Endothelial cell of umbilical vein (primary cell): ENCODE results near the gene TMEM14A. TPM values are rescaled to one million over a fixed set of nuclear protein-coding genes. Genes with fewer than 3 reads are reported as not detected.

Experiments
- BruUV-seq: library from RNA; stranded (reverse); fragments of 400-500 nt; replicated peaks from 2 replicates; lab custom pipeline; 2021; lab: Mats Ljungman, UMichigan
- CTCF ChIA-PET: fragments of 300-600, 350-600 bp; sonication (Branson Sonifier 250); formaldehyde crosslinking; loops from one replicate; lab custom pipeline; 2021; ENCODE audit warnings: antibody characterized with exemption, inconsistent platforms; lab: Charles Lee
- POLR2A ChIA-PET: fragments of 300-600, 350-600 bp; sonication (Branson Sonifier 250); formaldehyde crosslinking; loops from one replicate; lab custom pipeline; 2021; ENCODE audit warnings: antibody characterized with exemption, inconsistent platforms; lab: Charles Lee
- DNase-seq: peaks from one replicate; pipeline ENCODE4 v3.0.0-alpha.2; 2011; ENCODE audit warnings: low read depth, low spot score
- FAIRE-seq: peaks from 2 replicates; lab custom pipeline; 2011; peaks lifted over from hg19 to GRCh38; lab: Jason Lieb, UNC
- H2AFZ ChIP-seq: 2 replicates; pipeline ENCODE4 v1.6.0; 2012; ENCODE audit warnings: low read depth, low read length, control low read depth, inconsistent platforms
- H3K27ac ChIP-seq: 2 replicates; pipeline ENCODE4 v1.5.1; 2011; ENCODE audit warnings: low read depth, mild to moderate bottlenecking, control low read depth, low read length, moderate library complexity; ENCODE audit not compliant: insufficient read depth
- H3K27me3 ChIP-seq, 2 experiments: 2 replicates each; pipeline versions ENCODE4 v1.6.0 to v1.6.1; 2011; ENCODE audit warnings: low read length in 2 of 2, mixed read lengths in 1 of 2; ENCODE audit not compliant: control insufficient read depth in 2 of 2, insufficient read depth in 2 of 2
- H3K36me3 ChIP-seq, 2 experiments: 2 replicates in 1 of 2; 3 replicates in 1 of 2; pipeline ENCODE4 v1.5.1; 2011; ENCODE audit warnings: low read length in 2 of 2, mild to moderate bottlenecking in 1 of 2, moderate library complexity in 1 of 2; ENCODE audit not compliant: control insufficient read depth in 2 of 2, insufficient read depth in 2 of 2; ENCODE audit errors: extremely low read depth in 1 of 2
- H3K4me1 ChIP-seq: 3 replicates; pipeline ENCODE4 v1.5.1; 2011; ENCODE audit warnings: mild to moderate bottlenecking, low read length; ENCODE audit not compliant: control insufficient read depth, insufficient read depth; ENCODE audit errors: extremely low read depth
- H3K4me2 ChIP-seq: 2 replicates; pipeline ENCODE4 v1.6.1; 2011; ENCODE audit warnings: low read length, control low read depth, mixed read lengths; ENCODE audit not compliant: insufficient read depth
- H3K4me3 ChIP-seq, 3 experiments: fragments of 200-600 bp in 1 of 3; sonication (generic), shearing (Covaris generic) in 1 of 3; replicated peaks in 1 of 3; 2 replicates each; pipeline ENCODE4 v1.5.1; 2011 to 2016; ENCODE audit warnings: control low read depth in 3 of 3, low read length in 3 of 3, mild to moderate bottlenecking in 2 of 3, inconsistent platforms in 1 of 3, low read depth in 1 of 3, moderate library complexity in 1 of 3; ENCODE audit not compliant: insufficient read depth in 1 of 3
- H3K79me2 ChIP-seq: 2 replicates; pipeline ENCODE4 v1.6.0; 2012; ENCODE audit warnings: low read length, inconsistent platforms; ENCODE audit not compliant: control insufficient read depth, insufficient read depth
- H3K9ac ChIP-seq: replicated peaks from 2 replicates; pipeline ENCODE3; 2011; ENCODE audit warnings: low read length, control low read depth; ENCODE audit not compliant: insufficient read depth; ENCODE audit errors: extremely low read depth
- H3K9me1 ChIP-seq: replicated peaks from 3 replicates; pipeline ENCODE4 v1.6.0; 2011; ENCODE audit warnings: mild to moderate bottlenecking, low read length; ENCODE audit not compliant: control insufficient read depth, insufficient read depth; ENCODE audit errors: extremely low read depth
- H3K9me3 ChIP-seq: replicated peaks from 2 replicates; pipeline ENCODE4 v1.5.1; 2012; ENCODE audit warnings: low read length, inconsistent platforms; ENCODE audit not compliant: control insufficient read depth, insufficient read depth
- H4K20me1 ChIP-seq: replicated peaks from 2 replicates; pipeline ENCODE3; 2011; ENCODE audit warnings: mild to moderate bottlenecking, low read length; ENCODE audit not compliant: control insufficient read depth, insufficient read depth; ENCODE audit errors: extremely low read depth
- EZH2 ChIP-seq: IDR thresholded peaks from 2 replicates; pipeline ENCODE4 v1.6.1; 2012; ENCODE audit warnings: borderline replicate concordance, low read depth, mild to moderate bottlenecking, moderate library complexity, low read length, inconsistent platforms; ENCODE audit not compliant: severe bottlenecking
- FOS ChIP-seq: IDR thresholded peaks from 2 replicates; pipeline ENCODE4 v1.6.1; 2011; ENCODE audit warnings: mild to moderate bottlenecking, low read length, moderate library complexity, borderline replicate concordance; ENCODE audit not compliant: insufficient read depth
- GATA2 ChIP-seq: IDR thresholded peaks from 2 replicates; pipeline ENCODE4 v1.7.0; 2011; ENCODE audit warnings: low read depth, mild to moderate bottlenecking, moderate library complexity, mixed read lengths, low read length; ENCODE audit not compliant: insufficient read length, insufficient read depth
- JUN ChIP-seq: IDR thresholded peaks from 2 replicates; pipeline ENCODE4 v1.6.1; 2011; ENCODE audit warnings: borderline replicate concordance, low read depth; ENCODE audit not compliant: insufficient read length, insufficient read depth
- MYC ChIP-seq: IDR thresholded peaks from one replicate; pipeline ENCODE4 v1.6.1; 2011; ENCODE audit warnings: mild to moderate bottlenecking, low read depth, low read length
- POLR2A ChIP-seq: IDR thresholded peaks from 2 replicates; pipeline ENCODE4 v1.6.1; 2012; ENCODE audit warnings: low read depth, mild to moderate bottlenecking, control low read depth, low read length
- POLR2AphosphoS5 ChIP-seq: IDR thresholded peaks from 2 replicates; pipeline ENCODE4 v1.6.1; 2012; ENCODE audit warnings: low read depth, mild to moderate bottlenecking, control low read depth, low read length, moderate library complexity; ENCODE audit not compliant: insufficient read depth
- dilution Hi-C: fragments of 300-500 bp; cut with MboI; formaldehyde crosslinking; loops from one replicate; pipeline ENCODE4 v1.15.0; 2019; ENCODE audit warnings: low sequenced_read_pairs; ENCODE audit not compliant: extremely low pct_ligation_motif_present
- intact Hi-C: fragments of 100-400 bp; cut with micrococcal nuclease; formaldehyde crosslinking; loops from one replicate; pipeline ENCODE4 v1.10.0; 2022
- polyA plus RNA-seq, 4 experiments: library from polyadenylated mRNA; depleted of rRNA in 3 of 4; stranded (reverse) in 3 of 4; unstranded in 1 of 4; fragments of >200 nt; gene quantifications; 2 replicates each; pipeline versions ENCODE4 v1.2.1 to v1.2.3, GENCODE V29; 2011 to 2012; ENCODE audit warnings: missing spikeins in 1 of 4
- total RNA-seq: library from RNA; stranded (reverse); gene quantifications from 2 replicates; pipeline ENCODE4 v1.2.3, GENCODE V29; 2021
- TF ChIP-seq, protein P1 (sequence below), 2 donors: IDR thresholded peaks; 1 replicate in 1 of 2; 2 replicates in 1 of 2; pipeline ENCODE4 v1.5.1; 2011; ENCODE audit warnings: low read length in 2 of 2, mild to moderate bottlenecking in 2 of 2, moderate library complexity in 2 of 2, control low read depth in 1 of 2, inconsistent platforms in 1 of 2, low read depth in 1 of 2; ENCODE audit not compliant: insufficient read depth in 1 of 2; ENCODE audit errors: extremely low read depth in 1 of 2
- TF ChIP-seq, protein P2 (sequence below): IDR thresholded peaks from 2 replicates; pipeline ENCODE4 v1.6.1; 2011; ENCODE audit not compliant: insufficient read depth, insufficient read length

The TMEM14A gene
- total and polyA plus RNA-seq, 2 donors (not counting 3 experiments of a cell fraction or from before 2014, with no cell fraction given): 19.5 to 33.7 TPM

DNA sequence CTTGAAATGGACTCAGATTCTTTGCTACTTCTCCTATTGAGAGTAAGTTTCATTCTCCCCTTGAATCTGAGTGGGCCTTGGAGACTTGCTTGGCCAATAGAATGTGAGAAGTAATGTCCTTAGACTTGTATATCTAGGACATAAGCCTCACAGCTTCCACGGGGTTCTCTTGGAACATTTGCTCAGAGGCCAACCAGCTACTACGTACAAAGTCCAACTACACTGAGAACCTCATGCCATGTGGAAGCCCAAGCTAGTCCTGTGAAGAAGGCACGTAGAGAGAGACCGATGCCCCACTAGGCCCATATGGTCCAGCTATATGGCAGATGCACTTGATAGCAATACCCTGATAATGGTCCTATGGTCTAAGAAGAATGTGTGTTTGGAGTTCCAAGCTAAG, 22.9 kb downstream of the TMEM14A start:
- no peaks in the 10 kb centered on the region for H3K4me1 ChIP-seq
- no peak for DNase-seq
- ChIA-PET POLR2A (no interaction called here), CTCF (no interaction called here)
- H3K9ac ChIP-seq: no peak overlapping the region
- H3K4me2 ChIP-seq: no peak overlapping the region
- no peaks in the 10 kb centered on the region for H3K9me3 ChIP-seq
- BruUV-seq: no TSS peak
- H3K27me3 ChIP-seq: peaks cover 6 to 27% of the 10 kb centered on the region in 2 experiments
- no peaks in the 10 kb centered on the region for H3K36me3 ChIP-seq
- no peak overlapping the region for H3K27ac ChIP-seq
- no peaks in the 10 kb centered on the region for H4K20me1 ChIP-seq
- dilution Hi-C loops (no loop called here), intact Hi-C loops (no loop called here)
- H3K4me3 ChIP-seq: no peak overlapping the region
- H3K9me1 ChIP-seq: no peaks in the 10 kb centered on the region
- TF ChIP-seq GATA2 (no peak), POLR2AphosphoS5 (no peak), MYC (no peak), EZH2 (no peak), POLR2A (no peak), FOS (no peak), JUN (no peak)
- TF ChIP-seq, protein P1, sequence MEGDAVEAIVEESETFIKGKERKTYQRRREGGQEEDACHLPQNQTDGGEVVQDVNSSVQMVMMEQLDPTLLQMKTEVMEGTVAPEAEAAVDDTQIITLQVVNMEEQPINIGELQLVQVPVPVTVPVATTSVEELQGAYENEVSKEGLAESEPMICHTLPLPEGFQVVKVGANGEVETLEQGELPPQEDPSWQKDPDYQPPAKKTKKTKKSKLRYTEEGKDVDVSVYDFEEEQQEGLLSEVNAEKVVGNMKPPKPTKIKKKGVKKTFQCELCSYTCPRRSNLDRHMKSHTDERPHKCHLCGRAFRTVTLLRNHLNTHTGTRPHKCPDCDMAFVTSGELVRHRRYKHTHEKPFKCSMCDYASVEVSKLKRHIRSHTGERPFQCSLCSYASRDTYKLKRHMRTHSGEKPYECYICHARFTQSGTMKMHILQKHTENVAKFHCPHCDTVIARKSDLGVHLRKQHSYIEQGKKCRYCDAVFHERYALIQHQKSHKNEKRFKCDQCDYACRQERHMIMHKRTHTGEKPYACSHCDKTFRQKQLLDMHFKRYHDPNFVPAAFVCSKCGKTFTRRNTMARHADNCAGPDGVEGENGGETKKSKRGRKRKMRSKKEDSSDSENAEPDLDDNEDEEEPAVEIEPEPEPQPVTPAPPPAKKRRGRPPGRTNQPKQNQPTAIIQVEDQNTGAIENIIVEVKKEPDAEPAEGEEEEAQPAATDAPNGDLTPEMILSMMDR (IDR thresholded peaks at IDR 0.05; ENCODE audit: extremely low read depth in 1 of 2, insufficient read depth in 1 of 2, low read depth in 1 of 2, low read length in 2 of 2): no peak
- TF ChIP-seq, protein P2, sequence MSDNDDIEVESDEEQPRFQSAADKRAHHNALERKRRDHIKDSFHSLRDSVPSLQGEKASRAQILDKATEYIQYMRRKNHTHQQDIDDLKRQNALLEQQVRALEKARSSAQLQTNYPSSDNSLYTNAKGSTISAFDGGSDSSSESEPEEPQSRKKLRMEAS: no peak
- no peak overlapping the region for H2AFZ ChIP-seq
- FAIRE-seq: no peak
- no peaks in the 10 kb centered on the region for H3K79me2 ChIP-seq
